ENCODE measurements around the gene SLC1A3. TPM values are rescaled to one million over a fixed set of nuclear protein-coding genes. Genes with fewer than 3 reads are reported as not detected.

The SLC1A3 gene
- total and polyA plus RNA-seq, 4 donors = 3.4 to 47.6 (median 28.2) TPM

DNA sequence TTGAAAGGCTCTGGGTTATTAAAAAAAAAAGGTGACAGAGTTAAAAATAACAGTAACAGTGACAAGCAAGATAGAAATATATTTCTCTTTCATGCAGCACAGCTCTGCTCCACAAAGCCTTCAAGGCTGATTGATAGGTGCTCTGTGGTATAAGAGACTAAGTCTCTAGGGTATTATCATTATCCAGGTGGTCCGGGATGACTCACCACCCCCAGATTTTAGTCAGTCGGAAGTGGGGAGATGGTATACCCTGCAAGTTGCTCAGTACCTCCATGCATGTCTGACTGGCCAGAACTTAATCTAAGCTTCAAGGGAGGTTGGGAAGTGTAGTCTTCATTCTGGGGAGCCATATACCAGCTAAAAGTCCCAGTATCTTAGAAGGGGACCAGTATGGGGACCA, 76.1 kb downstream of the SLC1A3 start:
- Histone ChIP-seq H3K27me3 (ENCODE audit: control insufficient read depth in 3 of 3, insufficient read depth in 3 of 3, low read length in 2 of 3) (no peaks in the 10 kb centered on the region), H3K4me3 (no peak overlapping the region), H3K9me3 (ENCODE audit: control insufficient read depth in 4 of 4, insufficient read depth in 3 of 4, low read length in 3 of 4) (no peaks in the 10 kb centered on the region), H3K4me1 (ENCODE audit: control insufficient read depth in 5 of 5, insufficient read depth in 5 of 5, low read length in 5 of 5) (peaks cover 0 to 37% (median 9%) of the 10 kb centered on the region in 5 donors), H3K9ac (ENCODE audit: insufficient read depth in 1 of 2, low read length in 2 of 2) (no peak overlapping the region), H3K27ac (ENCODE audit: low read depth in 1 of 2, low read length in 1 of 2) (peak overlapping the region in 1 of 2 donors; percentile 12), H3K36me3 (ENCODE audit: control insufficient read depth in 4 of 4, insufficient read depth in 4 of 4, low read length in 4 of 4) (peaks cover 0 to 13% (median under 1%) of the 10 kb centered on the region in 4 donors)
- 91 to 93% methylated on average over 2 of the region's 2 CpGs for WGBS, 2 donors
- no peak for DNase-seq
- ATAC-seq (ENCODE audit: insufficient read depth, low FRiP score) = no peak
- TF ChIP-seq, protein P1, sequence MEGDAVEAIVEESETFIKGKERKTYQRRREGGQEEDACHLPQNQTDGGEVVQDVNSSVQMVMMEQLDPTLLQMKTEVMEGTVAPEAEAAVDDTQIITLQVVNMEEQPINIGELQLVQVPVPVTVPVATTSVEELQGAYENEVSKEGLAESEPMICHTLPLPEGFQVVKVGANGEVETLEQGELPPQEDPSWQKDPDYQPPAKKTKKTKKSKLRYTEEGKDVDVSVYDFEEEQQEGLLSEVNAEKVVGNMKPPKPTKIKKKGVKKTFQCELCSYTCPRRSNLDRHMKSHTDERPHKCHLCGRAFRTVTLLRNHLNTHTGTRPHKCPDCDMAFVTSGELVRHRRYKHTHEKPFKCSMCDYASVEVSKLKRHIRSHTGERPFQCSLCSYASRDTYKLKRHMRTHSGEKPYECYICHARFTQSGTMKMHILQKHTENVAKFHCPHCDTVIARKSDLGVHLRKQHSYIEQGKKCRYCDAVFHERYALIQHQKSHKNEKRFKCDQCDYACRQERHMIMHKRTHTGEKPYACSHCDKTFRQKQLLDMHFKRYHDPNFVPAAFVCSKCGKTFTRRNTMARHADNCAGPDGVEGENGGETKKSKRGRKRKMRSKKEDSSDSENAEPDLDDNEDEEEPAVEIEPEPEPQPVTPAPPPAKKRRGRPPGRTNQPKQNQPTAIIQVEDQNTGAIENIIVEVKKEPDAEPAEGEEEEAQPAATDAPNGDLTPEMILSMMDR (IDR thresholded peaks at IDR 0.05; ENCODE audit: control extremely low read depth, extremely low read depth) = no peak

GRCh38 chr5:36683821-36684434, 77.5 kb downstream of the SLC1A3 start:
- peak; percentile 50 for ATAC-seq (ENCODE audit: insufficient read depth, low FRiP score)

DNA sequence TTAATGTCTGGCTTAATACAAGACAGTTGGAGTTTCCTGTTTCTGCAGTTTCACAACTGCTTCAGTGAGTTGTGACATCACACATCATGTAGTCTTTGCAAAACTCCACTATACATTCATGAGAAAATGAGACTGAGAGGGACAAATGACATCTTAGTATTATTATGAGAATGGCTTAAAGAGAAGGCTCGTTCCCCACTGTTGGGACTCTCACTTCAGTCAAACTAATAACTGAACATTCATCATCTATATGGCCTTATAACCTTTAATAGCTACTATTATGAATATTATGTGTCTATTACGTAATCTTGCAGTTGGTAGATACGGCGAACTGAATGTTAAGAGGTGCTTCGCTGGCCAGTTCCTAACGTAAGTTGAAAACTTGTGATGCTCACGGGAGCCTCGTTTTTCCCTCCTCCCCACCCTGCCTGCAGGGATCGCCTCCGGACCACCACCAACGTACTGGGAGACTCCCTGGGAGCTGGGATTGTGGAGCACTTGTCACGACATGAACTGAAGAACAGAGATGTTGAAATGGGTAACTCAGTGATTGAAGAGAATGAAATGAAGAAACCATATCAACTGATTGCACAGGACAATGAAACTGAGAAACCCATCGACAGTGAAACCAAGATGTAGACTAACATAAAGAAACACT, 79.4 kb downstream of the SLC1A3 start:
- Histone ChIP-seq H3K4me1 (ENCODE audit: control insufficient read depth in 5 of 5, insufficient read depth in 5 of 5, low read length in 5 of 5) (peaks cover 0 to 49% (median 9%) of the 10 kb centered on the region in 5 donors), H3K27ac (ENCODE audit: low read depth in 1 of 2, low read length in 1 of 2) (peak overlapping the region in 1 of 2 donors; percentile 21), H3K36me3 (ENCODE audit: control insufficient read depth in 4 of 4, insufficient read depth in 4 of 4, low read length in 4 of 4) (peaks cover 0 to 3% (median 0%) of the 10 kb centered on the region in 4 donors), H3K4me3 (no peak overlapping the region), H3K9me3 (ENCODE audit: control insufficient read depth in 4 of 4, insufficient read depth in 3 of 4, low read length in 3 of 4) (no peaks in the 10 kb centered on the region), H3K9ac (ENCODE audit: insufficient read depth in 1 of 2, low read length in 2 of 2) (no peak overlapping the region), H3K27me3 (ENCODE audit: control insufficient read depth in 3 of 3, insufficient read depth in 3 of 3, low read length in 2 of 3) (no peaks in the 10 kb centered on the region)
- TF ChIP-seq, protein P1 (IDR thresholded peaks at IDR 0.05; ENCODE audit: control extremely low read depth, extremely low read depth) = no peak
- no peak for ATAC-seq (ENCODE audit: insufficient read depth, low FRiP score)
- peak; percentile 35 to 89 (median 82) for DNase-seq
- WGBS, 2 donors = 30 to 67% methylated on average over 13 of the region's 13 CpGs

More at GRCh38 chr5:36683821-36684434, 77.5 kb downstream of the SLC1A3 start:
- peaks cover 0 to 11% (median 0%) of the 10 kb centered on the region in 4 donors for H3K36me3 ChIP-seq (ENCODE audit: control insufficient read depth in 4 of 4, insufficient read depth in 4 of 4, low read length in 4 of 4)
- no peak overlapping the region for H3K9ac ChIP-seq (ENCODE audit: insufficient read depth in 1 of 2, low read length in 2 of 2)
- peak; percentile 96 to 99 (median 98) for DNase-seq
- WGBS, 2 donors = 52 to 69% methylated on average over 9 of the region's 9 CpGs
- H3K27ac ChIP-seq (ENCODE audit: low read depth in 1 of 2, low read length in 1 of 2) = peak overlapping the region; percentile 43 to 60
- H3K4me1 ChIP-seq (ENCODE audit: control insufficient read depth in 5 of 5, insufficient read depth in 5 of 5, low read length in 5 of 5) = peaks cover 0 to 37% (median 9%) of the 10 kb centered on the region in 5 donors
- TF ChIP-seq, protein P1 (IDR thresholded peaks at IDR 0.05; ENCODE audit: control extremely low read depth, extremely low read depth) = no peak
- no peaks in the 10 kb centered on the region for H3K27me3 ChIP-seq (ENCODE audit: control insufficient read depth in 3 of 3, insufficient read depth in 3 of 3, low read length in 2 of 3)
- H3K9me3 ChIP-seq (ENCODE audit: control insufficient read depth in 4 of 4, insufficient read depth in 3 of 4, low read length in 3 of 4) = no peaks in the 10 kb centered on the region
- H3K4me3 ChIP-seq = no peak overlapping the region
